SK-N-SH (cell line): Measurements from ENCODE around the gene FMC1. TPM values are rescaled to one million over a fixed set of nuclear protein-coding genes. Genes with fewer than 3 reads are reported as not detected.

Source experiments
- CTCF ChIA-PET: fragments of 300-600, 350-600 bp; formaldehyde crosslinking; extraction: SDS; loops from one replicate; lab custom pipeline; 2021; lab: Yijun Ruan, JAX
- POLR2A ChIA-PET: fragments of 350-600 bp; sonication (Branson Sonifier 250); formaldehyde crosslinking; extraction: SDS; loops from one replicate; lab custom pipeline; 2020; ENCODE audit warnings: antibody characterized with exemption, inconsistent platforms; lab: Yijun Ruan, JAX
- DNase-seq: peaks from one replicate; pipeline ENCODE4 v3.0.0; 2012
- H2AFZ ChIP-seq: fragments of 200-600 bp; sonication (generic); 2 replicates; pipeline ENCODE4 v1.8.1; 2016; ENCODE audit warnings: antibody characterized with exemption, mild to moderate bottlenecking, low read depth
- H3F3A ChIP-seq: fragments of 200-600 bp; sonication (generic); replicated peaks from 2 replicates; pipeline ENCODE3; 2016; ENCODE audit warnings: antibody characterized with exemption, mild to moderate bottlenecking; ENCODE audit not compliant: insufficient read depth
- H3K27ac ChIP-seq, 2 experiments: fragments of 200-500 bp in 1 of 2; fragments of 200-600 bp in 1 of 2; sonication (Bioruptor generic) in 1 of 2; sonication (generic), shearing (Covaris generic) in 1 of 2; 2 replicates each; pipeline versions ENCODE4 v1.5.1 to v1.6.1; 2014 to 2016; ENCODE audit warnings: low read depth in 2 of 2, inconsistent platforms in 1 of 2, low read length in 1 of 2, mild to moderate bottlenecking in 1 of 2, mixed read lengths in 1 of 2
- H3K27me3 ChIP-seq: fragments of 200-600 bp; sonication (generic), shearing (Covaris generic); 2 replicates; pipeline ENCODE4 v1.6.1; 2016; ENCODE audit warnings: mixed run types; ENCODE audit not compliant: insufficient read depth
- H3K36me3 ChIP-seq, 2 experiments: fragments of 200-500 bp in 1 of 2; fragments of 200-600 bp in 1 of 2; sonication (Bioruptor generic) in 1 of 2; sonication (generic) in 1 of 2; replicated peaks in 1 of 2; 2 replicates each; pipeline versions ENCODE3 to v1.5.1; 2014 to 2016; ENCODE audit warnings: low read length in 1 of 2, mild to moderate bottlenecking in 1 of 2; ENCODE audit not compliant: insufficient read depth in 2 of 2, control insufficient read depth in 1 of 2
- H3K4me1 ChIP-seq, 2 experiments: fragments of 200-500 bp in 1 of 2; fragments of 200-600 bp in 1 of 2; sonication (Bioruptor generic) in 1 of 2; sonication (generic), shearing (Covaris generic) in 1 of 2; 2 replicates each; pipeline versions ENCODE4 v1.5.1 to v1.6.1; 2014 to 2016; ENCODE audit warnings: low read depth in 1 of 2, low read length in 1 of 2, mixed run types in 1 of 2; ENCODE audit not compliant: insufficient read depth in 2 of 2, control insufficient read depth in 1 of 2
- H3K4me2 ChIP-seq: fragments of 200-600 bp; sonication (generic), shearing (Covaris generic); 2 replicates; pipeline ENCODE4 v1.6.1; 2017; ENCODE audit warnings: mixed run types
- H3K4me3 ChIP-seq, 2 experiments: fragments of 200-500 bp in 1 of 2; fragments of 200-600 bp in 1 of 2; sonication (Bioruptor generic) in 1 of 2; sonication (generic), shearing (Covaris generic) in 1 of 2; 2 replicates each; pipeline versions ENCODE4 v1.5.1 to v1.8.1; 2014 to 2016; ENCODE audit warnings: low read depth in 2 of 2, inconsistent platforms in 1 of 2, low read length in 1 of 2, mild to moderate bottlenecking in 1 of 2, mixed read lengths in 1 of 2, moderate library complexity in 1 of 2
- H3K79me2 ChIP-seq: fragments of 200-600 bp; sonication (generic); 2 replicates; pipeline ENCODE4 v1.8.1; 2017; ENCODE audit warnings: mild to moderate bottlenecking; ENCODE audit not compliant: insufficient read depth
- H3K9ac ChIP-seq: fragments of 200-600 bp; sonication (generic); 2 replicates; pipeline ENCODE4 v1.6.1; 2017; ENCODE audit warnings: mixed run types
- H3K9me2 ChIP-seq: fragments of 200-600 bp; sonication (generic); 2 replicates; pipeline ENCODE4 v1.6.1; 2017; ENCODE audit warnings: mixed run types
- H3K9me3 ChIP-seq: fragments of 200-600 bp; sonication (generic); 2 replicates; pipeline ENCODE4 v1.6.1; 2017; ENCODE audit warnings: mixed run types, mild to moderate bottlenecking, moderate library complexity
- H4K20me1 ChIP-seq: fragments of 200-600 bp; sonication (generic); 2 replicates; pipeline ENCODE4 v1.6.1; 2017; ENCODE audit warnings: mild to moderate bottlenecking, mixed run types; ENCODE audit not compliant: insufficient read depth
- EZH2phosphoT487 ChIP-seq: fragments of 200-600 bp; sonication (generic); IDR thresholded peaks from 2 replicates; pipeline ENCODE4 v1.6.1; 2017; ENCODE audit warnings: low read depth, mixed run types, mild to moderate bottlenecking, antibody characterized with exemption, moderate library complexity, borderline replicate concordance
- FOXJ3 ChIP-seq: sonication (generic); formaldehyde crosslinking; IDR thresholded peaks from 2 replicates; pipeline ENCODE4 v1.5.1; 2020; ENCODE audit warnings: mild to moderate bottlenecking, missing genetic modification reagents
- FOXM1 ChIP-seq: IDR thresholded peaks from 2 replicates; pipeline ENCODE4 v1.4.0; 2012; ENCODE audit warnings: low read depth, mild to moderate bottlenecking
- NFIC ChIP-seq: IDR thresholded peaks from 2 replicates; pipeline ENCODE4 v1.4.0; 2012; ENCODE audit warnings: borderline replicate concordance
- RXRA ChIP-seq: IDR thresholded peaks from 2 replicates; pipeline ENCODE4 v1.4.0; 2012; ENCODE audit warnings: low read depth, mild to moderate bottlenecking, borderline replicate concordance
- SMC3 ChIP-seq: IDR thresholded peaks from 2 replicates; pipeline ENCODE4 v1.6.1; 2012; ENCODE audit warnings: low read depth, low read length, improper control_type of control experiment
- TAF1 ChIP-seq: IDR thresholded peaks from 2 replicates; pipeline ENCODE4 v1.6.1; 2012; ENCODE audit warnings: low read depth, mild to moderate bottlenecking, low read length, moderate library complexity, borderline replicate concordance
- TEAD4 ChIP-seq: IDR thresholded peaks from 2 replicates; pipeline ENCODE4 v1.4.0; 2012; ENCODE audit warnings: mild to moderate bottlenecking, borderline replicate concordance; ENCODE audit not compliant: insufficient read depth
- YY1 ChIP-seq: IDR thresholded peaks from 2 replicates; pipeline ENCODE4 v1.4.0; 2012; ENCODE audit warnings: low read depth, mild to moderate bottlenecking
- WGBS: methylation state at CpG from one replicate; pipeline ENCODE4 v1.1.6; 2017; ENCODE audit warnings: low lambda C conversion rate; 5-methylcytosine and 5-hydroxymethylcytosine counted together
- polyA plus RNA-seq, 3 experiments: library from polyadenylated mRNA; depleted of rRNA; stranded (reverse); fragments of >200 nt; gene quantifications; 2 replicates each; pipeline ENCODE4 v1.2.3, GENCODE V29; 2012
- TF ChIP-seq, protein P1 (sequence below): IDR thresholded peaks from 2 replicates; pipeline ENCODE4 v1.4.0; 2012; ENCODE audit warnings: low read depth, borderline replicate concordance
- TF ChIP-seq, protein P2 (sequence below): fragments of 200-600 bp; sonication (generic); IDR thresholded peaks from 2 replicates; pipeline ENCODE4 v1.6.1; 2017; ENCODE audit warnings: antibody characterized with exemption, mild to moderate bottlenecking, moderate library complexity
- TF ChIP-seq, protein P3 (sequence below): IDR thresholded peaks from 2 replicates; pipeline ENCODE4 v1.4.0; 2012; ENCODE audit warnings: low read depth, borderline replicate concordance
- TF ChIP-seq, protein P4 (sequence below): fragments of 150-350 bp; IDR thresholded peaks from 2 replicates; pipeline ENCODE4 v1.6.1; 2016; ENCODE audit warnings: mild to moderate bottlenecking, low read depth, low read length

The FMC1 gene
- polyA plus RNA-seq, 1 of the 3 experiments (the other 2 are of a cell fraction), result 59.9 TPM

DNA sequence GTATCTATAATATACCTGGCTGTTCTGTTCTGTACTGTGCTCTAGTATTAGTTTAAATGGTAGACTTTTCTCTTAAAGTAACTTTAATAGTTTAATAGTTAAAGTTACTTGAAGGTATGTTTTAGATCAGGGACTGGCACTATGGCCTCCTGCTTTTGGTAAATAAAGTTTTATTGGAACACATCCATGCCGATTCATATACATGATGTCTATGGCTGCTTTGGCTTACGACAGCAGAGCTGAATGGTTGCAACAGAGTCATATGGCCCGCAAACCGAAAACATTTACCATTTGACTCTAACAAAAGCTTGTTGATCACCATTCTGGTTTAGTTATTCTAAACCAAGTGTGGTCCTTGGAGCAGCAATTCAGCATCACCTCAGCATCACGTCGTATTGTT is 25.3 kb downstream of the FMC1 start:
- no peak overlapping the region for H3K4me3 ChIP-seq
- H2AFZ ChIP-seq, result no peak overlapping the region
- peaks cover 17 to 23% of the 10 kb centered on the region in 2 experiments; a peak in 3 of 4 replicates for H3K4me1 ChIP-seq
- TF ChIP-seq, protein P1, sequence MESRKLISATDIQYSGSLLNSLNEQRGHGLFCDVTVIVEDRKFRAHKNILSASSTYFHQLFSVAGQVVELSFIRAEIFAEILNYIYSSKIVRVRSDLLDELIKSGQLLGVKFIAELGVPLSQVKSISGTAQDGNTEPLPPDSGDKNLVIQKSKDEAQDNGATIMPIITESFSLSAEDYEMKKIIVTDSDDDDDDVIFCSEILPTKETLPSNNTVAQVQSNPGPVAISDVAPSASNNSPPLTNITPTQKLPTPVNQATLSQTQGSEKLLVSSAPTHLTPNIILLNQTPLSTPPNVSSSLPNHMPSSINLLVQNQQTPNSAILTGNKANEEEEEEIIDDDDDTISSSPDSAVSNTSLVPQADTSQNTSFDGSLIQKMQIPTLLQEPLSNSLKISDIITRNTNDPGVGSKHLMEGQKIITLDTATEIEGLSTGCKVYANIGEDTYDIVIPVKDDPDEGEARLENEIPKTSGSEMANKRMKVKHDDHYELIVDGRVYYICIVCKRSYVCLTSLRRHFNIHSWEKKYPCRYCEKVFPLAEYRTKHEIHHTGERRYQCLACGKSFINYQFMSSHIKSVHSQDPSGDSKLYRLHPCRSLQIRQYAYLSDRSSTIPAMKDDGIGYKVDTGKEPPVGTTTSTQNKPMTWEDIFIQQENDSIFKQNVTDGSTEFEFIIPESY, result no peak
- TF ChIP-seq EZH2phosphoT487, result no peak
- TF ChIP-seq FOXM1, result no peak
- TF ChIP-seq NFIC, result no peak
- TF ChIP-seq, protein P2, sequence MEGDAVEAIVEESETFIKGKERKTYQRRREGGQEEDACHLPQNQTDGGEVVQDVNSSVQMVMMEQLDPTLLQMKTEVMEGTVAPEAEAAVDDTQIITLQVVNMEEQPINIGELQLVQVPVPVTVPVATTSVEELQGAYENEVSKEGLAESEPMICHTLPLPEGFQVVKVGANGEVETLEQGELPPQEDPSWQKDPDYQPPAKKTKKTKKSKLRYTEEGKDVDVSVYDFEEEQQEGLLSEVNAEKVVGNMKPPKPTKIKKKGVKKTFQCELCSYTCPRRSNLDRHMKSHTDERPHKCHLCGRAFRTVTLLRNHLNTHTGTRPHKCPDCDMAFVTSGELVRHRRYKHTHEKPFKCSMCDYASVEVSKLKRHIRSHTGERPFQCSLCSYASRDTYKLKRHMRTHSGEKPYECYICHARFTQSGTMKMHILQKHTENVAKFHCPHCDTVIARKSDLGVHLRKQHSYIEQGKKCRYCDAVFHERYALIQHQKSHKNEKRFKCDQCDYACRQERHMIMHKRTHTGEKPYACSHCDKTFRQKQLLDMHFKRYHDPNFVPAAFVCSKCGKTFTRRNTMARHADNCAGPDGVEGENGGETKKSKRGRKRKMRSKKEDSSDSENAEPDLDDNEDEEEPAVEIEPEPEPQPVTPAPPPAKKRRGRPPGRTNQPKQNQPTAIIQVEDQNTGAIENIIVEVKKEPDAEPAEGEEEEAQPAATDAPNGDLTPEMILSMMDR, result no peak
- no peak for TF ChIP-seq YY1
- TF ChIP-seq, protein P3, sequence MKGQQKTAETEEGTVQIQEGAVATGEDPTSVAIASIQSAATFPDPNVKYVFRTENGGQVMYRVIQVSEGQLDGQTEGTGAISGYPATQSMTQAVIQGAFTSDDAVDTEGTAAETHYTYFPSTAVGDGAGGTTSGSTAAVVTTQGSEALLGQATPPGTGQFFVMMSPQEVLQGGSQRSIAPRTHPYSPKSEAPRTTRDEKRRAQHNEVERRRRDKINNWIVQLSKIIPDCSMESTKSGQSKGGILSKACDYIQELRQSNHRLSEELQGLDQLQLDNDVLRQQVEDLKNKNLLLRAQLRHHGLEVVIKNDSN, result no peak
- TF ChIP-seq RXRA, result no peak
- no peak for TF ChIP-seq TEAD4
- no peak for TF ChIP-seq SMC3
- TF ChIP-seq, protein P4, sequence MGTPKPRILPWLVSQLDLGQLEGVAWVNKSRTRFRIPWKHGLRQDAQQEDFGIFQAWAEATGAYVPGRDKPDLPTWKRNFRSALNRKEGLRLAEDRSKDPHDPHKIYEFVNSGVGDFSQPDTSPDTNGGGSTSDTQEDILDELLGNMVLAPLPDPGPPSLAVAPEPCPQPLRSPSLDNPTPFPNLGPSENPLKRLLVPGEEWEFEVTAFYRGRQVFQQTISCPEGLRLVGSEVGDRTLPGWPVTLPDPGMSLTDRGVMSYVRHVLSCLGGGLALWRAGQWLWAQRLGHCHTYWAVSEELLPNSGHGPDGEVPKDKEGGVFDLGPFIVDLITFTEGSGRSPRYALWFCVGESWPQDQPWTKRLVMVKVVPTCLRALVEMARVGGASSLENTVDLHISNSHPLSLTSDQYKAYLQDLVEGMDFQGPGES, result no peak
- TF ChIP-seq TAF1, result no peak
- TF ChIP-seq FOXJ3, result no peak
- TF ChIP-seq, all 33 proteins: peak for 0
- no peaks in the 10 kb centered on the region for H3K9me3 ChIP-seq
- no peaks in the 10 kb centered on the region for H3K9me2 ChIP-seq
- H3K36me3 ChIP-seq, result peaks cover 47 to 60% of the 10 kb centered on the region in 2 experiments
- H3K4me2 ChIP-seq, result no peak overlapping the region
- CTCF ChIA-PET, result interaction anchor here (0.8 to 0.9 kb wide), 2 partner anchors 23 to 27 kb away, joined by 3 read pairs; no protein-coding TSS in a partner anchor
- H3K9ac ChIP-seq, result no peak overlapping the region
- peaks cover 96% of the 10 kb centered on the region for H4K20me1 ChIP-seq
- peaks cover 100% of the 10 kb centered on the region for H3K79me2 ChIP-seq
- H3K27ac ChIP-seq, result no peak overlapping the region
- WGBS, result 96% methylated on average over 6 of the region's 6 CpGs
- no peak for DNase-seq
- H3K27me3 ChIP-seq, result no peaks in the 10 kb centered on the region
- POLR2A ChIA-PET, result no interaction called here
- H3F3A ChIP-seq, result peaks cover 4% of the 10 kb centered on the region
